GM10266 (cell line): ENCODE data around the gene CTSF.
"Not testable (repeated sequence)": the region's sequence is repeated elsewhere in the genome, so short reads cannot be mapped to it uniquely, and the experiment has no call there.

Source experiments
- DNase-seq: peaks from one replicate; pipeline ENCODE4 v3.0.0; 2012; ENCODE audit errors: extremely low spot score
- CTCF ChIP-seq: IDR thresholded peaks from 2 replicates; pipeline ENCODE4 v1.5.1; 2012; ENCODE audit warnings: mild to moderate bottlenecking, low read depth; ENCODE audit not compliant: control insufficient read depth, insufficient read depth; ENCODE audit errors: missing control alignments

The CTSF gene

DNA sequence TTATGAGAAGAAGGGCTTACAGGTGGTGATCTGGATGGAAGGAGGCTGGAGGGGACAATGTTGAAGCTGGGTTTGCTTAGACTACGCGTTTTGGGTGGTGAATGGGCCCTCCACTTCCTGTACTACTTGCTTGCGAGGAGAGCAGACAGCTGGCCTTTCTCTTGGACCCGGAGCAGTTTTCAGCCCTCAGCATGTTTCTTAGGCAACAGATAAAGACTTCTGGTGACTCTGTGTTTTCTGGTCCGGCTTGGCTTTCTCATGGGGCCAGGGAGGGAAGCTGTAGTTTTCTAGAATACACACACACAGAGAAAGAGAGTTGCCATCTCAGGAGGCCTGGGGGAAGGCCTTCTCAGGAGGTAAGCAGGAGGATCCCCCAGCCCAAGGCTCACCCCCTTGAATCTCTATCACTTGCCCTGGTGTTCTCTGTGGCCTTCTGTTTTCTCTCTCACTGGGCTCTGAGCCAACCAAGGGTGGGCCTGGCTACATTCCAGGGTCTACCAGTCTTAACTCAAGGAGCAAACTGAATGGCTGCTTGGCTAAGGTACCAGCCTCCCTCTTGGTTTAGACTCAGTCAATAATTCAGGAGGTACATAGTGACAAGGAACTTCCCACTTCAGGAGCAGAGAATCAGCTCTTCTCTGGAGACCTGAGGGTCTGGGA is 27.0 kb upstream of the CTSF start:
- TF ChIP-seq CTCF, result no peak
- DNase-seq, result peak; percentile 27

- TF ChIP-seq CTCF, result no peak
- DNase-seq, result peak; percentile 10
Measured at GRCh38 chr11:66593650-66594049, 25.2 kb upstream of the CTSF start.

DNA sequence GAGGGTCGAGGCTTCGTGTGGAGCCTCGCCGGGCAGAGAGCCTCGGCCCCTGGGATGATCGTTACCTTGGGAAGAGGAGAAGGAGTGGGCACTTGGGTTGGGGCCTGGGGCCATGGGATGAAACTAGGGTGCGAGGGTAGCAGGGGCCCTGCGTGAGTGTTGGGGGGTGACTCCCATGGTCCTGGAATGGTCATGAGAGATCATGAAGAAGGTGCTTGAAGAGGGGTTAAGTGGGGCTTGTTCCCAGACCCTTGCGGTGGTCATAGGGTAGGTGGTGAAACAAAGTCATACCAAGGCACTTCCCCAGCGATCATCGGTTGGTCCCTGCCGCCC is 24.9 kb upstream of the CTSF start:
- DNase-seq, result peak; percentile 21
- no peak for TF ChIP-seq CTCF

DNA sequence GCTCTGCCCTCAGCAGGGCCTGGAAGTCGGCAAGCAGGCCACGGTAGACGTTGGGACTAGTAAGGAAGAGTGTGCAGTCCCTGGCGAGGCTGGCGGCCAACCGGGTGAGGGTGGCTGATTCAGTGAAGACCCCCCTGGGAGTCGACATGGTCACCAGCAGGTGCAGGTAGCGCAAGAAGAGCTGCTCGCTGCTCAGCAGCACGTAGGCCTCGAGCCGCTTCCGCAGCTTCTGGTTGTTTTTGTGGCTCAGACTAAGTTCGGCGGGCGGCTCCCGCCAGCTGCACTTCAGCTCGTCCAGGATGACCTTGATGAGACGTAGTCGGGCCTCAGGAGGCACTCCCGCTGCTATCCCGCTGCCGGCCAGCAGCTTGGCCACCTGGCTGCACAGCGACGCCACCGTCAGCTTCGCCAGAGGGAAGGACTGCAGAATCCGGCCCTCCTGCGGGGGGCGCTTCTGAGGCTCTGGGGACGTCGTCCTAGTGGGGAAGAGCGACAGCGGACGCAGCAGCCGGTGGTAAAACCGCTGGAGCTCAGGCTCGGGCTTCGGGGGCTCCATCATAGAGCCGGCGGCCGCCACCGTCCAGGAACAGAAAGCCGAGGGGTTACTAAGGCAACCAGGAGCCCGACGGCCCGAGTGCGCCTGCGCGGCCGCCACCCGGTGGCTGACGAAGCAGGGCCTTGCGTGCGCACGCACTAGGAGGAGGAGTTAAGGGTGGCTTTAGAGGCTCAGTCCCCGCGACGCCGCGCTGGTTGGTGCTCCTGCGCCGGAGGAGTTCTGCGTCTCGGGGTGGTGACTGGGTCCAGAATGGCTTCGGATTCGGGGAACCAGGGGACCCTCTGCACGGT is 24.3 kb upstream of the CTSF start, which contains the start of the genes CCDC87 and CCS:
Gene CCDC87 (minus strand): TSS at position 607 of the 846 bp plus-strand sequence. CDS start 48 bp downstream, at position 559.
Gene CCS (plus strand): TSS at position 729 of the 846 bp plus-strand sequence. CDS start 77 bp downstream, at position 806.
- DNase-seq, result peak; percentile 100

DNA sequence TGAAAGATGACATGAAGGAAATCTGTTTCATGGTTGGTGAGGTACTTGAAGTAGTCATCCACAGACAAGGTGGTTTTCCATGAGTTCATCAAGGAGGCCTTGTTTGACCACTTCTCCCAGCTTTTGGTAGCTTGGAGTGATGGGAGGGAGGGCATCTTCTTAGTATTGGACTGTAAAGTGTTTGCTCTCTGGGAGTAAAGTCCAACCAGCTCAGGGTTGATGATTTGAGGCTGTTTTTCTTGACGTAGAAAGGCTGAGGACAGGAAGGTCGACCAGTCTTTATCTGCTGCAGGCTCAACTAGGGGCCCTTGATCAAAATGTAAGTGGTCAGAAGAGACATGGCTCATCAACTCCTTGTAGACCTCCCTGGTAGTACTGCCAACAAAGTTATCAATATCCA is 22.8 kb upstream of the CTSF start:
- no peak for TF ChIP-seq CTCF
- no peak for DNase-seq

More for the DNA sequence above, 24.3 kb upstream of the CTSF start, which contains the start of the genes CCDC87 and CCS:
- TF ChIP-seq CTCF, result peak; percentile 55

DNA sequence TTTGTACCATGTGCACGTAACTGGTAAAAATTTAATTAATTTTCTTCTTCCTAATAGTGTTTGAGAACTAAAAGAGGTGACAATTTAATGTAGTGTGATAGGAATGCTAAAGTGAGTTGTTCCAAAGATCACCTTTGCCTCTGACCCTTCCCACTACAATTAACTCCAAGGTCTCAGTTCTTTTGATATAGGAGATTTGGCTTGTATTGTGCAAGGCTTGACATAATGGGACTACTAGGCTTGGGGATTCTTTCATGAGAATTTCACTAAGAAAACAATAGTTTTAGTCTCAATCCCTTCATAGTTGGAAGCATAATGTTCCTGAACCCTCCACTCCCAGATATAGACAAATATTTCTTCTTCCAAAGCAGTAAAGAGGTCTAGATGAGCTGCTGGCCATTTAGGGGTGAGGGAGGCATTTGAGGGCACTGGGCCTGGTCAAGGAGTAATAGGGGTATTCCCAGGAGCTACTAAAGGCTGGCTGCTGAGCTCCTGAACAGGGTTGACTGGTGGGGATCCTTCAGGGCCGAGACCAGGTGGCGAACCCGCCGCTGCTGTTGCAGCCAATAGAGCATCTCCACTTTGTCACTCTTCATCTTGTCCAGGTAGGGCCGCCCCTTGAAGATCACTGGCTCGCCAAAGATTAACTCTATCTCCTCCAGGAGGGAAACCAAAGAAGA is 21.7 kb upstream of the CTSF start:
- TF ChIP-seq CTCF, result no peak
- no peak for DNase-seq

DNA sequence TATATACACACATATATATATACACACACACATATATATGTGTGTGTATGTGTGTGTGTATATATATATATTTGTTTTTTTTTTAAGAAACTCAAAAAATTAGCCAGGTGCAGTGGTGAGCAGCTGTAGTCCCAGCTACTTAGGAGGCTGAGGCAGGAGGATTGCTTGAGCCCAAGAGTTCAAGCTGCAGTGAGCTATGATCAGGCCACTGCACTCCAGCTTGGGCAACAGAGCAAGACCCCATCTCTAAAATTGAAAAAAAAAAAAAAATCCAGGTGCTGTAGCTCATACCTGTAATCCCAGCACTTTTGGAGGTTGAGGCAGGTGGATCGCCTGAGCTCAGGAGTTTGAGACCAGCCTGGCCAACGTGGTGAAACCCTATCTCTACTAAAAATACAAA is 20.9 kb upstream of the CTSF start:
- DNase-seq, result not testable (repeated sequence)
